ENCODE measurements around the gene NEDD4L.
A peak's percentile ranks its signal among the peaks of the same experiment; 100 is the strongest.

The NEDD4L gene

DNA sequence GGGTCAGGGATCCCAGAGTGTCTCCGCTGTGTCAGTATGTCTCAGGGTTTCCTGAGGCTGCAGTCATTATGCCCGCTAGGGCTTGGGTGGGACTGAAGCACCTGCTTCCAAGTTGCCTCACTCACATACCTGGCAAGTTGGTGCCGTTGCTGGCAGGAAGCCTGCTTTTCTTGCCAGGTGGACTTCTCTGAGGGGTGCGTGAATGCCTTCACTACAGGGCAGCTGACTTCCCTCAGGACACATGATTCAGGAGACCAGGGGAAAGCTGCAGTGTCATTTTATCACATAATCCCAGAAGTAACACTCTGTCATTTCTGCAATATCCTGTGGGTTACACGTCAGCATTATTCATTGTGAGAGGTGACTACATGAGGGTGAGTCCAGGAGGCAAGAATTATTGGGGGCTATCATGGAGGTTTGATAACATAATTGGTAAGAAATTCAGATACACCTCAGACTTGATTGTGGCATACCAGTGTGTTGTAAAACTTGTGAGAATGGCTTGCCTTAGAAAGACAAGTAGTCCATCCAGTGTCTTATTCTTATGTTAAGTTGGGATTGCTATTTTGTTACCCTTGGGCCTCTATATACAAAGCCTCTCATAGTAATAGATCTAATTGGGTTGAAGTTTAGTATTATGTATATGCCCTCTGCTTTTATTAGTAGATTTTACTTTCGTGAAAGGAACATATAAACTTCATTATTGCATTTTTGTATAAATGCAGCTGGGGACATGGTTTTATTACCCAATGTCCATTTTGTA, 44.1 kb downstream of the NEDD4L start:
- DNase-seq, result no peak
- intact Hi-C loops (cut with DNase I), result no loop called here

DNA sequence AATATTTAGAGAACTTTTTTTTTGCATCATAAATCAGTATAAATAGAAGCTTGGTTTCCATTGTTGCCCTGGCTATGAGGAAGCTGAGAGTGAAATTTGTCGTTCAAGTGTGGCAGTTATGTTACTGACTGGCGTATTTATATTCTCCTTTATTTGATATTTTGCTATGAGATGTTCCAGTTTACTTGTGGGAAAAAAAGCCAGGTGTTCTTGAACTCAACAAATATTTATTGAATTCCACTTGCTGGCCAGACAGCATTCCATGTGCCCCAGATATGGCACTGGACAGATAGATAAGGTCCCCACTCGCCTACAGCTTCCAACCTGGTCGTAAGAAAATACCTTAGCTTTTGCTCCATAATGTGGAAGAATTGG, 44.7 kb downstream of the NEDD4L start:
- no peak for DNase-seq
- intact Hi-C loops (cut with DNase I), result no loop called here

DNA sequence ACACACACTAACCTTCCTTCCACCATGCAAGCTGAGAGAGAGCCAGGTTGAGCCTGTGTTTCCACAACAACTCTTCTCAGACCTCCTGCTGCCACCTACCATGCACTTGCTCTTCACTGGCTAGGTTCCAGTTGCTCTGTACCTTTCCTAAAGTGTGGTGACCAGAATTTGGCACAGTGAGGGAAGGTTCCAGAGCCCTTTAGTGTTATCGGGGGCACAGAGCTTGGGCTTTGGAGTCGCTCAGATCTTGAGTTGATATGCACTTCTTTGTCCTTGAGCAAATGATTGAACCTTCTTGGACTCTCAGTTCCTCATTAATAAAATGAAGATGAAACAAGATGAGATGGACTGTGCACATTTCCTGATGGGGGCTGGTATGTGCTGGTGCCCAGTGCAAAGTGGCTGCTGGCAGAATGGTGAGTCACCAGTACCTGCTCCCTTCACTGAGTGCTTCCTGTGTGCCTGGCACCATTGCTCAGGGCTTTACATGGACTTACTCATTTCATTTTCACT, 47.1 kb downstream of the NEDD4L start:
- no peak for DNase-seq
- intact Hi-C loops (cut with DNase I), result no loop called here

DNA sequence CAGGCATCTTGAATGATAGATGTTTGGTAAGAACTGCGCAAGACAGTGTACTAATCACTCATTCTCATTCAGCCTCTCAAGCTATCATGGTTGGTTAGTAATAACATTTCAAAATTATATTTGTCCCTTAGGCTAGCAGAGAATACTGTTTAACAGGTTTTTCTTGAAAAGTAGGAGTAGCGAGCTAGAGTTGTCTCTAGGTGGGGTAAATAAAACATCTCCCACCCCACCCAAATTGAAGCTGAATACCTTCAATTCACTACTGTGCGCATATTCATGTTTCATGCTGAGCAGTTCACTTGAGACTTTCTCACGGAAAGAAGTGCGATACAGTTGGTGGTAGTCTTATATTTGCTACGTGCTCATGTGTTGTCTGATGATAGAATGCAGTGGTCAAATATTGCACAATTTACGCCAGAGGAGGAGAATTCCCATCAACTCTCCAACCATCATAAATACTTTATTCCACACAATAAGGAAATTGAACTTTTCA, 49.3 kb downstream of the NEDD4L start:
- intact Hi-C loops (cut with DNase I), result no loop called here
- DNase-seq, result no peak

DNA sequence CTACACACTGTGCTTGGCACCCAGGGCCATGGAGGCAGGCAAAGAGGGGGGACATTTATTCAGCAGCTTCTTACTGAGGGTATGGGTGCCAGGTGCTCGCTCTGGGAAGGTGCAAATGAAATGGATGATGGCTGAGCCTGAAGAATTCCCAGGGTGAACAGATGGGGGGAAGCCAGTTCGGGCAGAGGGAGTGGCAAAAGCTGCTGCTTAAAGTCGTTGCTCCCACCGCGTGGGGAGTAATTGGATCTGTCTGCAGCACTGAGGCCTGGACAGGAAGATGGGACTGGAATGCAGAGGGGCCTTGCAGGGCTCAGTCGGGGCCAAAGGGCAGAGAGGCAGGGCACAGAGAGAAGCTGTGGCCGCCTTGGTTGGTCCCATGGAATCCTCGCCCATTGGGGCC, 51.2 kb downstream of the NEDD4L start:
- intact Hi-C loops (cut with DNase I), result no loop called here
- no peak for DNase-seq

DNA sequence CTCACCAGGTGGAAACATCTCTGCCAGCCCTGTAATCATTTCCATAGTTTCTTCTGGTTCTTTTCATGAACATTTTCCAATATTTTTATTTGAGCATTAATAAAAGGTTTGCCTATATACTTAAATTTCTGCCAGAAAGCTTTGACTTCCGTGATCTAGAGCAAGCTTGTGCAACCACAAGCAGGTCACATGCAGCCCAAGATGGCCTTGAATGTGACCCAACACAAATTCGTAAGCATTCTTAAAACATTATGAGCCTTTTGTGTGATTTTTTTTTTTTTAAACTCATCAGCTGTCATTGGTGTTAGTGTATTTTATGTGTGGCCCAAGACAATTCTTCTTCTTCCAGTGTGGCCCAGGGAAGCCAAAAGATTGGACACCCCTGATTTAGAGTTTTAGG, 51.6 kb downstream of the NEDD4L start:
- no peak for DNase-seq
- intact Hi-C loops (cut with DNase I), result no loop called here

DNA sequence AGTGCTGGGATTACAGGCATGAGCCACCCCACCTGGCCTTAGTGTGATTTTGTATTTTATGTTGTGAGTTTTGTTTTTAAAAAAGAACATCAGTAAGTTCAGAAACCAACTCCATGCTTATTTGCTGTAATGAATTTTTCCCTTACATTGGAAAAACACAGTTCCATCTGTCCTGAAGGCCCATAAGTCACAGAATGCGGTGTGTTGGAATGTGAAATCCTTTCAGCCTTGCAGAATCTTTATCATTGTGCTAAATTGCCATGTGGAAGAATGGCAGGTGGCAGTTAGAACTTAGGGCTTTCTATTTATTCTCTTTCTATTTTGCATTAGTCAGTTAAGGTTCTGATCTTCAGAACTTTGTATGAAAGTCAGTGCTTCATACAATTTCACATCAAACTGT, 52.6 kb downstream of the NEDD4L start:
- no peak for DNase-seq
- intact Hi-C loops (cut with DNase I), result no loop called here

DNA sequence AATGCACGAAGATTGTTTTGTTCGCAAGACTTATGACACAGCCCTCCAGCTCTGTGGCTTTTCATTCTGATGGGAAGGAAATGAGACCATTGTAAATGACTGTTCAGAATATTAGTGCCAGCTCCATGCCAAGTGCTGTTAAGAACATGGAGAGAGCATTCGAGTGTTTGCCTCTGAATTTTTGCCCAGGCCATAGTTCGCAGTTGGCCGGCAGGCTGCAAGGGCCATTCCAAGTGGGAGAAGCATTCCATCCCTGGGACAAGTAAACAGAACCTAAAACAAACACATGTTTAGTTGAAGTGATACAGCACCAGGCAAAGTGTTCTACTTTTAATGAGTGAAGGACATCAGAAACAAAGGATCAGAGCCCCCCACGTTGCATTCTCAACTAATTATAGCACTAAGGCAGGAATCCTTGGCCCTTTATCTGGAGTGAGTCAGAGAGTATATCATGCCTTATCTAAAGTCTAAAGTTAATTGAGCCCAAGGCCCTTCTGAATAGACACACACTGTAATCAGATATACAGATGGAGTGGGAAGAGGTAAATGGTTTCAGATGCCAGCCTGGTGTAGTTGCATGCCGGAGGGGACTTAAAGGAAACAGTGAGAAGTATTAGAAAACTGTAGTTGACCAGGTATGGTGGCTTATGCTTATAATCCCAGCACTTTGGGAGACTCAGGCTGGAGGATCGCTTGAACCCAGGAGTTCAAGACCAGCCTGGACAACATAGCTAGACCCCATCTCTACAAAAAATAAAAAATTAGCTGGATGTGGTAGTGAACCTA, 53.3 kb downstream of the NEDD4L start:
- intact Hi-C loops (cut with DNase I), result no loop called here
- no peak for DNase-seq

DNA sequence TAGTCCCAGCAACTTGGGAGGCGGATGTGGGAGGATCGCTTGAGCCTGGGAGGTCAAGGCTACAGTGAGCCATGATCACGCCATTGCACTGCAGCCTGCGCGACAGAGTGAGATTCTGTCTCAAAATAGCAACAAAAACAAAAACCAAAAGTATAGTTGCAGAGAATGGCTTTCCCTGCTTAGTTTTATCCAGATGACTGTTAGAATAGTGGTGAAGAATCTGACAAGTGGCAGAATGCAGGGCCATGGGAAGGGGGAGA, 53.8 kb downstream of the NEDD4L start:
- intact Hi-C loops (cut with DNase I), result no loop called here
- no peak for DNase-seq

DNA sequence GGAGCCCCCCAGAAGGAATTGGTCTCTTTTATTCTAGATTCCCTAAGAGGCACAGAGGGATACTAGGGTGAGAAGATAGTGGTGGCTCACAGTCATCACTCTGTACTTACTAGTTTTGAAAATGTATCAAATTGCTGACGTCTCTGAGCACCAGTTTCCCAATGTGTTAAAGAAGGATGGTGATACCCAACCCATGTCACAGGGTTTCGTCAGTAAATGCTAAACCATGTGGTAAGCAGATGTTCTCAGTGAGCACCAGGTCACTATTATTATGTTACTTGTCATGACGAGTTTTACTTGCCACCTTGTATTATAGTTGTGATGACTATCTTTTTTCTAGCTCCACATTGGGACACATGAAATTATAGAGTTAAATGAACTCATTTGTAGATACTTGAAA, 54.7 kb downstream of the NEDD4L start:
- DNase-seq, result no peak
- intact Hi-C loops (cut with DNase I), result no loop called here

DNA sequence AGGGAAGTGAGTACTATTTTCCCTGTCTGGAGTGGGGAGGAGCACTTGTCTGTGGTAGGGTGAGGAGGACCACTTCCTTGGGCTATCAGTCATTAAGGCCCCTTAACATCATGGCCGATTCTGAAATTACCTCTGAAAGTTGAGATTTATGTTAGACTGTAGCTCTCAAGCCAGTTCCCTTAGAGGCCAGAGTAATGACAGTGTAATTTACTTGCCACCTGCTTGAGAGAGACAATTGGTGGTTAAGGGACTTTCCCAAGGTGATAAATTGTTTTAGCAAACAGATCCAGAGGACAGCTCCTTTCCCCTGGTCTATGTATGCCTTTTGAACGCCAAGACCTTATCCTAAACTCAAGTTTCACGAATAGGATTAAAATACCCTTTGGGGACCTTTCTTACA, 56.1 kb downstream of the NEDD4L start:
- DNase-seq, result no peak
- intact Hi-C loops (cut with DNase I), result no loop called here

DNA sequence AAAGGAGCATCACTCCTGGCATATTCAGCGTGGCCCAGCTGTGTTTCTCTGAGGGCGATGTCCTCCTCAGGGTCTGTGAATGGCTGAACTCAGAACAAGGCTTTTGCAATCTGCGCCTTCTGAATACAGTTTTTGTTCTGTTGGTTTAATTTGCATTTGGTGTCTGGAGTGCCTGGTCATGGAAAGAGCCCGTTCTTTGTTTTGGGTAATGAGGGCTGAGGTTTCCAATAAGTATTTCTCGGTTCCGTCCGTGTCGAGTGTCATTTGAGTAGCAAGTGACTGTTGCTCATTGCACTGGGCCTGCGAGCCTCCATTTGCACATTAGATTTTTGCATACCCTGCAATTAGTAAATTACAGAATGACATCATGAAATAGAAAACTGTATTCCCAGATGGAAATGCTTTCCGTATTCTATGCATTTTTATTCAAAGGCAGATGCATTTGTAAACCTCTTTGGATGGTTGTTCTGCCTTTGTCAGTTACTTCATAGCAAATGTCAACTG, 57.3 kb downstream of the NEDD4L start:
- DNase-seq, result peak in 8 of 10 donors; percentile 35 to 91 (median 48)
- intact Hi-C loops (cut with DNase I), result no loop called here

DNA sequence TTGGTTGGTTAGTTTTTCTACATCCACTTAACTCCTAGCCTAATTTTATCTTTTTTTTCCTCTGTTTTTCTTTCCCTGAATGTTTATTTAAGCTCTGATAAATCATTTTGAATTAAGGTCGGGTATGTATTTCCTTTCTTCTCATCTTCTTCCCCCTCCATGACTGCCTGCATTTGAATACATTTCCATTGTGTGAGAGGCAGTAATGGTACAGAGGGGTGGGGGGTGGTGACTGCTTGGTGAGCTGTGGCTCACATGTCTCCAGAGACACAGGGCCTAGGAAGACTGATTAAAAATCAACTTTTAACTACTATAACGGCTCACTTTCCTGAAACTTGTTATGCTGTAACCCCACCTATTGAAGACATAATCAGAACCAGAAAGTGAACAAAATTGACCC, 58.0 kb downstream of the NEDD4L start:
- DNase-seq, result no peak
- intact Hi-C loops (cut with DNase I), result no loop called here

DNA sequence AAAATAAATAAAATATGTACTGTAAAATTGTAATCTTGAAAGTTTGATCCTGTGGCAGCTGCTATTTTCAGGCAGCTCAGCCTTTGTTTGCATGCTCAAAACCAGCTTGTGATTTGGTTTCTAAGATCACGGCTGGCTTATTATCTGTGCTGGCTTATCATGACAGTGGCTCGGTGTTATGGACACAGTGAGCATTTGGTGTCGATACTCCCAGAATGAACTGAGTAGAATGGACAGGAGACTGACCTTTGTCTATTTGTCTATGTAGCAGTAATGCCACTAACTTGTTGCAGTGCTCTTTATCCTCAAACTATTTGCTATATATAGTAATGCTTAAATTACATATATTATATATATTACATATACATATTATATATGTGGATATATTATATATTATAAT, 58.8 kb downstream of the NEDD4L start:
- DNase-seq, result no peak
- intact Hi-C loops (cut with DNase I), result no loop called here

DNA sequence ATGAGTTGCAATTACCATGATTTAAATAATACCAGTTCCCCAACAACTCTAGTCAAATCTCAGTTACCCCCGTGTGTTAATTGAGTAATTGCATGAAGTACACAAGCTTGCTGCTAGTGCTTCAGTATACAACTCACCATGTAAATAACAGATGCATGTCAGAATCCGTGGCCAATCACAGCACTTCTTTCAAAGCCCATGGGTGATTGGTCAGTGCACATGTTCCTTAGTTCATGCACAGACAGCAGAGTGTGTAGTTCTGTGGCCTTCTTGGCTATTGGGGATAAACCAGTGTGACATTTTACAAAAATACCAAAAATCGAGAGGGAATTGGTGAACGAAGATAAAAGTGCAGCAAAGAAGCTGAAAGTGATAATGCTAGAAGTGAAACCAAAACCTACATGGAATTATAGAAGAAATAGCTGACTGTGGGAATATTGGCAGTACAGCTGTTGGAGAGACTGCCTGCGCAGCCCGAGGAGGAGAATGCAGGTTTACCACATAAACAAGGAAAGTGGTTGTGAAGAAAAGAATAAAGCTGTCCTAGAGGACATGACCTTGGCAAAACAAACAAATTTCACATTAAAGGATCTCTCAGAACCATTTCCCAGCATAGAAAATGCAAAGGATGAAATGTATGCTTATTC, 59.4 kb downstream of the NEDD4L start:
- DNase-seq, result no peak
- intact Hi-C loops (cut with DNase I), result no loop called here

DNA sequence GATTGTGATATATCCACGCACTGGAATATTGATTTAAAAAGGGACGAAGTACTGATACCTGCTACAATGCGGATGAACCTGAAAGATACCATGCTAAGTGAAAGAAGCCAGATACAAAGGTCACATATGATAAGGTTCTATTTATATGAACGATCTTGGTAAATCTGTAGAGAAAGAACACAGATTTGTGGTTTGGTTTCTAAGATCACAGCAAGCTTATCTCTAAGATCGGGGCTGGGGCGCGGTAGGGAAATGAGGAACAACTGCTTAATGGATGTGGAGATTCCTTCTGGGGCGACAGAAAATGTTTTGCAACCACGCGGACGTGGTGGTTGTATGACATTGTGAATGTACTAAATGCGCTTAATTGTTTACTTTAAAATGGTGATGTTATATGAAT, 60.1 kb downstream of the NEDD4L start:
- intact Hi-C loops (cut with DNase I), result no loop called here
- DNase-seq, result no peak

DNA sequence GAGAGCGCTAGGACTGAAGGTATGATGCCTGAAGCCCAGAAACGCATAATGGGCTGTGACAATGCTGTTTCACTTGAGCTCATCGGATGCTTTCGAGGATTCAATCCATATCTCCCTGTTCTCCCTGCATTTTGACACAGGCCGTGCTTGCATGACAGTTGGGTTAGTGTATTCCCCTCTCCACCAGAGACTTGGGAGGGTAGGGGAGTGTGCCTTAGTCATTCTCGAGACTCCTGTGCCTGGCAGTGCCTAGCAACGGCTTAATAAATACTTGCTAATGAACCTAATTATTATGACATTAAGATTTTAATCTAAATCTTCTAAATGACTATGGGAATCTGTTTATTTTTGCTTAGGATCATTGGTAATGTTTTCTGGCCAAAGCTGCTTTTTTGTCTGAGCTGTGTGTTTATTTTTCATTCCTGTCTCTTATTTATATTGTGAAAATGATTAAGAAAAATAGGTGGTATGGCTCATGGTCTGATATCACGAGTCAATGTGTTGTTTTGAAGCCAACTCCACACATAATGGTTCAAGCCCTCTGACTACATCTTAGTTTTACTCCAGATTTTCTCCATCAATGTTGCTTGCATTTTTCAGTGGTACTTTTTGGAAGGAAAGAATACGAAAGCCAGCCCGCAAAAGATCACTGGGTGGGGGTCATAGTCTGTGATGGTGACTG, 61.3 kb downstream of the NEDD4L start:
- intact Hi-C loops (cut with DNase I), result loop anchor here (5.0 kb wide), 1 partner anchor 48 kb away; no protein-coding TSS in a partner anchor
- no peak for DNase-seq

DNA sequence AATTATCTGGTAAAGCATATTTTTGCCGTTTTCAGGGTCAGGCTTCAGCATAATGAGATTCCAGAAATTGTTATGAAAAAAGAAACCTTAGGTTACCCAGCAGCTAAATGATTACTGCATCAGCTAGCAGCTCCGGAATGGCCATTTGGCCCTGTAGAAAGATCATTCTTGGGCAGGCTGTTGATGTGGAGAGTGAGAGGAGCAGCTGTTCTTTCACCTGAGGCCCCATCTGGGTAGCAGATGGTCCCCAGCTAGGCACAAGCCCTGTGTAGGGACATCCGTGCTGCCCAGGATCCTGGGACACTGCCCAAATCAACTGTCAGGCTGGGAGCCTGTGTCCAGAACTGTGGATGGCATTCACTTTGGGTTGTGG, 61.8 kb downstream of the NEDD4L start:
- intact Hi-C loops (cut with DNase I), result loop anchor here (5.0 kb wide), 1 partner anchor 49 kb away; no protein-coding TSS in a partner anchor
- DNase-seq, result peak in 1 of 10 donors; percentile 21

DNA sequence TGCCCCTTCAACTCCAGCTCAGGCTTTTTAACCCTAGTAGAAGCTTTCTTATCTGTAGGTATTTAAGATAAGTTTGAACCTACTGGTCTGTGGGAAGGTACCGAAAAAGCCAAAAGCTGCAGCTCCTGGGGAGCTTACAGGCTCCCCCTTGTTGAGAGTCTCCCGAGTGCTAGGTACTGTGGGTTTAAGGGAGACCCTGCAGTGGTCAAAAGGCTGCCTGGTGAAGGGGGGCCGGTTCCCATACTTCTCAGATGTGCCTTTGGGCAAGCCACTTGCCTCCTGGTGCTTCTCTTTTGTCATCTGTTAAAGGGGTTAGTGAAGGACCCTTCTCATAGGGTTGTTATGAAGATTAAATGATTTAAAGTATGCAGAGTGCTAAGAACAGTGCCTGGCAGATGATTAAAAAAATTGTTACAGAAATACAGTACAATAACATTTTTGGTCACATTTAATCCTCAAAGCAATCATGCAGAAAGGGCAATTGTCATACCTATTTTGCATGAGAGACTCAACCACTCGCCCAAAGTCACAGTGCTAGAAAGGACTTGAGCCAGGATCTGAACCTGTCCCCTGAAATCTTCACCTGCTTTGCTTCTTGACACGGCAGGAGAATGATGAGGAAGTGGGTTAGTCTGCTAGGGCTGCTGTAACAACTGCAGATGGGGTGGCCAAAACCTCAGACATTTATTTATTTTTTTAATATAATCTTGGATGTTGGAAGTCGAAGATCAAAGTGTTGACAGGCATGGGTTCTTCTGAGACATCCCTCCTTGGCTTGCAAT, 62.5 kb downstream of the NEDD4L start:
- no peak for DNase-seq
- intact Hi-C loops (cut with DNase I), result loop anchor here (5.0 kb wide), 1 partner anchor 49 kb away; no protein-coding TSS in a partner anchor

DNA sequence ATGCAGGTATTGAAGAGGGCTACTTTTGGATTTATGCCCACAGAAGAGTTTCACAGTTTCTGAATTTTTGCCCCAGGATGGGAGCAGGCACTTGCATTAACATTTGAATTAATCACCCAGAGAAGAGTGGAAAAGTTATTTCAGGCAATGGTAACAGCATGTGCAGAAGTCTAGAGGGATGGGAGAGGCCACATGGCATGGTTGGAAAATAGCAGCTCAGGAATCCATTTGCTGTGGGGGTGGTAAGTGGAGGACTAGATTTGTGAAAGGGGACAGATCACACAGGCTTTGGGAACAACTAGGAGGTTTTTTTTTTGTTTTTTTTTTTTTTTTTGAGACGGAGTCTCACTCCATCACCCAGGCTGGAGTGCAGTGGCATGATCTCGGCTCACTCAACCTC, 65.2 kb downstream of the NEDD4L start:
- no peak for DNase-seq

More for the DNA sequence above, 65.2 kb downstream of the NEDD4L start:
- intact Hi-C loops (cut with DNase I), result loop anchor here (5.0 kb wide), 1 partner anchor 52 kb away; no protein-coding TSS in a partner anchor

All from posterior cingulate gyrus (tissue), 11 donors.